Cardiac muscle cell (in vitro differentiated cells and primary cell): ENCODE data around the gene MAS1. TPM values are rescaled to one million over a fixed set of nuclear protein-coding genes. Genes with fewer than 3 reads are reported as not detected.
A peak's percentile ranks its signal among the peaks of the same experiment; 100 is the strongest.

Source experiments
- DNase-seq, 2 donors: peaks; one replicate each; pipeline versions ENCODE4 v3.0.0 to v3.0.0-alpha.2; 2010 to 2017; ENCODE audit warnings: low read depth in 1 of 2, low spot score in 1 of 2
- H3K27ac ChIP-seq: fragments of 200-600 bp; sonication (generic); 2 replicates; pipeline ENCODE4 v1.5.1; 2016
- H3K27me3 ChIP-seq: fragments of 200-600 bp; sonication (generic); 2 replicates; pipeline ENCODE4 v1.6.0; 2016; ENCODE audit warnings: control low read depth
- H3K36me3 ChIP-seq: fragments of 200-600 bp; sonication (generic); 2 replicates; pipeline ENCODE4 v1.5.1; 2016; ENCODE audit warnings: control low read depth
- H3K4me1 ChIP-seq: fragments of 200-600 bp; sonication (generic); 2 replicates; pipeline ENCODE4 v1.8.1; 2017; ENCODE audit warnings: low read depth, mild to moderate bottlenecking, mixed run types
- H3K4me3 ChIP-seq: fragments of 200-600 bp; sonication (generic); 2 replicates; pipeline ENCODE4 v1.5.1; 2016; ENCODE audit warnings: mild to moderate bottlenecking
- H3K9me3 ChIP-seq: fragments of 200-600 bp; sonication (generic); 2 replicates; pipeline ENCODE4 v1.5.1; 2017; ENCODE audit warnings: low read depth, mild to moderate bottlenecking, control low read depth
- CTCF ChIP-seq: IDR thresholded peaks from 2 replicates; pipeline ENCODE4 v1.5.1; 2012; ENCODE audit warnings: low read depth, mild to moderate bottlenecking, low read length
- polyA plus RNA-seq: library from polyadenylated mRNA; unstranded; fragments of >200 nt; fragmentation: Nextera tagmentation; extraction: Ambion mirVana; gene quantifications from 2 replicates; pipeline ENCODE4 v1.2.1, GENCODE V29; 2016
- total RNA-seq: library from RNA; depleted of rRNA; stranded (reverse); fragments of >200 nt; gene quantifications from 2 replicates; pipeline ENCODE4 v1.2.3, GENCODE V29; 2016

The MAS1 gene
- total and polyA plus RNA-seq, 2 experiments from 2014 or later, result not detected

GRCh38 chr6:159899994-159900745 is 9.4 kb downstream of the MAS1 start:
- no peak for TF ChIP-seq CTCF
- Histone ChIP-seq H3K9me3 (no peaks in the 10 kb centered on the region), H3K27me3 (no peaks in the 10 kb centered on the region), H3K36me3 (no peaks in the 10 kb centered on the region), H3K4me3 (no peak overlapping the region), H3K27ac (no peak overlapping the region), H3K4me1 (no peaks in the 10 kb centered on the region)
- peak in 1 of 2 donors; percentile 58 for DNase-seq

DNA sequence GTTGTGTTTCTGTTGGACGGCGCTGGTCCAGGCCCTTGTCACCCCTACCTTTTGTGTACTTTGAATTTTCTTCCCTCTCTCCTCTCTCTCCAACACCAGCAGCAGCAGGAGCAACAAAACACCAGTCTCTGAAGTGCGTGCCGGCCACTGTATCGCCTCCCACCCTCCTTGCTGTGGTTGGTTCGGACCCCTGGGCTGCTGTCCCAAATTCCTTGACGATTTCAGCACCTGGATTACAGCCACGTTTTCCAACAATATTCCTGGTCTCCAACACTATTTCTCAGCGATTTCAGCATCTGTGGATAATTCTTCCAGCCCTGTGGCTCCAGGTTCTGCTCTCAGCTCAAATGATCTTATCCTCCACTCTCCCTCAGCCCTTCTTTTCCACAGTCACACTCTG is 11.8 kb downstream of the MAS1 start:
- H3K9me3 ChIP-seq, result no peaks in the 10 kb centered on the region
- TF ChIP-seq CTCF, result no peak
- H3K4me1 ChIP-seq, result no peaks in the 10 kb centered on the region
- H3K4me3 ChIP-seq, result no peak overlapping the region
- peak in 1 of 2 donors; percentile 24 for DNase-seq
- H3K27ac ChIP-seq, result no peak overlapping the region
- no peaks in the 10 kb centered on the region for H3K36me3 ChIP-seq
- no peaks in the 10 kb centered on the region for H3K27me3 ChIP-seq

DNA sequence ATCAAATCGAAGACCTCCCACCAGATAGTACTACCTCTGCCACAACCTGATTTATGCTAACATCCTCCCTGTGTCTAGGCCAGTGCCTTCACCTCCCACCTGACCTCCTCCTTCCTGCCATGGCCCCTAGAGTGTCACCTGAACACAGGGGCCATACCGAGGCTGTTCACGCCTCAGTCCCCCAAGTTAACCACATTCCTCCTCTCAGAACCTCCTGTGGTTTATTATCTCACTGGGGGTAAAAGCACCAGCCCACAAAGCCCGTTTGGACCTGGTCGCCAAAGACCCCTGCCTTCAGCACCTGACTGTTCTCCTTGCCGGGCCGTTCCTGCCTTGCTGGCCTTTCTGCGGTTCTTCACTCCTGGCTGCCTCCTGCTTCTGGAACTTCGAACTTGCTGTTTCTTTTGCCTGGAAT is 13.7 kb downstream of the MAS1 start:
- no peaks in the 10 kb centered on the region for H3K9me3 ChIP-seq
- H3K27me3 ChIP-seq, result no peaks in the 10 kb centered on the region
- no peaks in the 10 kb centered on the region for H3K36me3 ChIP-seq
- no peak overlapping the region for H3K4me3 ChIP-seq
- no peak for TF ChIP-seq CTCF
- DNase-seq, result no peak
- no peaks in the 10 kb centered on the region for H3K4me1 ChIP-seq
- no peak overlapping the region for H3K27ac ChIP-seq

DNA sequence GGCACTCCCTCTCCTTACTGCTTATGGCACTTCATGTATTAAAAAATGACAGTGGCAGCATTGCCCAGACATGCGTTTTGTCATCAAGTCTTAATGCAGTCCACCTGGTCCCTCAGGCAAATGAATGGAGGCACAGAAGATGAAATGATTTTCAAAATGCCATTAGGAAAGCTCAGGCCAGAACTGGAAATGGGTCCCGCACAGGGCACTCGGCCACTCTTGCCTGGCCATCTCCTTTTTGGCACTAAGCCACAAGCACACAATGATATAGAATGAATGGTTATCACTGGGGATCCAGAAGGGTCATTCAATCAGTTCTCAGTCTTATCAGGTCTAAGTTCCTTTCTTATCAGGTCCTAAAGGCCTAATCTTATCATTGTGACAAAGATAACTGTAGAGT is 15.6 kb downstream of the MAS1 start:
- DNase-seq, result no peak
- no peaks in the 10 kb centered on the region for H3K27me3 ChIP-seq
- no peak for TF ChIP-seq CTCF
- no peak overlapping the region for H3K27ac ChIP-seq
- no peak overlapping the region for H3K4me3 ChIP-seq
- H3K36me3 ChIP-seq, result no peaks in the 10 kb centered on the region
- no peaks in the 10 kb centered on the region for H3K4me1 ChIP-seq
- no peaks in the 10 kb centered on the region for H3K9me3 ChIP-seq

- H3K4me1 ChIP-seq, result no peaks in the 10 kb centered on the region
- no peak overlapping the region for H3K27ac ChIP-seq
- H3K27me3 ChIP-seq, result no peaks in the 10 kb centered on the region
- no peak overlapping the region for H3K4me3 ChIP-seq
- DNase-seq, result peak in 1 of 2 donors; percentile 29
- no peak for TF ChIP-seq CTCF
- no peaks in the 10 kb centered on the region for H3K36me3 ChIP-seq
- H3K9me3 ChIP-seq, result no peaks in the 10 kb centered on the region
These were observed 17.7 kb downstream of the MAS1 start for GRCh38 chr6:159908535-159908934.
